ENCODE results near the gene ATP2C1. TPM values are rescaled to one million over a fixed set of nuclear protein-coding genes. Genes with fewer than 3 reads are reported as not detected.

ATP2C1 gene
- total and polyA plus RNA-seq, 2 experiments from 2014 or later: 28.1 to 75.7 TPM

GRCh38 chr3:130939753-130940152 lies 45.9 kb downstream of the ATP2C1 start:
- H3K27ac ChIP-seq (ENCODE audit: low read depth): no peak overlapping the region

More at GRCh38 chr3:130939753-130940152, 45.9 kb downstream of the ATP2C1 start:
- TF ChIP-seq JUNB (IDR thresholded peaks at IDR 0.05; ENCODE audit: unreplicated experiment) (no peak), ZNF114 (CRISPR knock-in tag; IDR thresholded peaks at IDR 0.05) (no peak), STAT1 (IDR thresholded peaks at IDR 0.05; ENCODE audit: unreplicated experiment) (no peak), NANOG (IDR thresholded peaks at IDR 0.05; ENCODE audit: borderline replicate concordance) (no peak), CREB1 (CRISPR knock-in tag; IDR thresholded peaks at IDR 0.05; ENCODE audit: low read depth) (no peak), POLR2AphosphoS5 (IDR thresholded peaks at IDR 0.05; ENCODE audit: low read depth) (no peak), EZH2 (IDR thresholded peaks at IDR 0.05; ENCODE audit: low read depth, unreplicated experiment) (no peak)
- TF ChIP-seq, protein P1, sequence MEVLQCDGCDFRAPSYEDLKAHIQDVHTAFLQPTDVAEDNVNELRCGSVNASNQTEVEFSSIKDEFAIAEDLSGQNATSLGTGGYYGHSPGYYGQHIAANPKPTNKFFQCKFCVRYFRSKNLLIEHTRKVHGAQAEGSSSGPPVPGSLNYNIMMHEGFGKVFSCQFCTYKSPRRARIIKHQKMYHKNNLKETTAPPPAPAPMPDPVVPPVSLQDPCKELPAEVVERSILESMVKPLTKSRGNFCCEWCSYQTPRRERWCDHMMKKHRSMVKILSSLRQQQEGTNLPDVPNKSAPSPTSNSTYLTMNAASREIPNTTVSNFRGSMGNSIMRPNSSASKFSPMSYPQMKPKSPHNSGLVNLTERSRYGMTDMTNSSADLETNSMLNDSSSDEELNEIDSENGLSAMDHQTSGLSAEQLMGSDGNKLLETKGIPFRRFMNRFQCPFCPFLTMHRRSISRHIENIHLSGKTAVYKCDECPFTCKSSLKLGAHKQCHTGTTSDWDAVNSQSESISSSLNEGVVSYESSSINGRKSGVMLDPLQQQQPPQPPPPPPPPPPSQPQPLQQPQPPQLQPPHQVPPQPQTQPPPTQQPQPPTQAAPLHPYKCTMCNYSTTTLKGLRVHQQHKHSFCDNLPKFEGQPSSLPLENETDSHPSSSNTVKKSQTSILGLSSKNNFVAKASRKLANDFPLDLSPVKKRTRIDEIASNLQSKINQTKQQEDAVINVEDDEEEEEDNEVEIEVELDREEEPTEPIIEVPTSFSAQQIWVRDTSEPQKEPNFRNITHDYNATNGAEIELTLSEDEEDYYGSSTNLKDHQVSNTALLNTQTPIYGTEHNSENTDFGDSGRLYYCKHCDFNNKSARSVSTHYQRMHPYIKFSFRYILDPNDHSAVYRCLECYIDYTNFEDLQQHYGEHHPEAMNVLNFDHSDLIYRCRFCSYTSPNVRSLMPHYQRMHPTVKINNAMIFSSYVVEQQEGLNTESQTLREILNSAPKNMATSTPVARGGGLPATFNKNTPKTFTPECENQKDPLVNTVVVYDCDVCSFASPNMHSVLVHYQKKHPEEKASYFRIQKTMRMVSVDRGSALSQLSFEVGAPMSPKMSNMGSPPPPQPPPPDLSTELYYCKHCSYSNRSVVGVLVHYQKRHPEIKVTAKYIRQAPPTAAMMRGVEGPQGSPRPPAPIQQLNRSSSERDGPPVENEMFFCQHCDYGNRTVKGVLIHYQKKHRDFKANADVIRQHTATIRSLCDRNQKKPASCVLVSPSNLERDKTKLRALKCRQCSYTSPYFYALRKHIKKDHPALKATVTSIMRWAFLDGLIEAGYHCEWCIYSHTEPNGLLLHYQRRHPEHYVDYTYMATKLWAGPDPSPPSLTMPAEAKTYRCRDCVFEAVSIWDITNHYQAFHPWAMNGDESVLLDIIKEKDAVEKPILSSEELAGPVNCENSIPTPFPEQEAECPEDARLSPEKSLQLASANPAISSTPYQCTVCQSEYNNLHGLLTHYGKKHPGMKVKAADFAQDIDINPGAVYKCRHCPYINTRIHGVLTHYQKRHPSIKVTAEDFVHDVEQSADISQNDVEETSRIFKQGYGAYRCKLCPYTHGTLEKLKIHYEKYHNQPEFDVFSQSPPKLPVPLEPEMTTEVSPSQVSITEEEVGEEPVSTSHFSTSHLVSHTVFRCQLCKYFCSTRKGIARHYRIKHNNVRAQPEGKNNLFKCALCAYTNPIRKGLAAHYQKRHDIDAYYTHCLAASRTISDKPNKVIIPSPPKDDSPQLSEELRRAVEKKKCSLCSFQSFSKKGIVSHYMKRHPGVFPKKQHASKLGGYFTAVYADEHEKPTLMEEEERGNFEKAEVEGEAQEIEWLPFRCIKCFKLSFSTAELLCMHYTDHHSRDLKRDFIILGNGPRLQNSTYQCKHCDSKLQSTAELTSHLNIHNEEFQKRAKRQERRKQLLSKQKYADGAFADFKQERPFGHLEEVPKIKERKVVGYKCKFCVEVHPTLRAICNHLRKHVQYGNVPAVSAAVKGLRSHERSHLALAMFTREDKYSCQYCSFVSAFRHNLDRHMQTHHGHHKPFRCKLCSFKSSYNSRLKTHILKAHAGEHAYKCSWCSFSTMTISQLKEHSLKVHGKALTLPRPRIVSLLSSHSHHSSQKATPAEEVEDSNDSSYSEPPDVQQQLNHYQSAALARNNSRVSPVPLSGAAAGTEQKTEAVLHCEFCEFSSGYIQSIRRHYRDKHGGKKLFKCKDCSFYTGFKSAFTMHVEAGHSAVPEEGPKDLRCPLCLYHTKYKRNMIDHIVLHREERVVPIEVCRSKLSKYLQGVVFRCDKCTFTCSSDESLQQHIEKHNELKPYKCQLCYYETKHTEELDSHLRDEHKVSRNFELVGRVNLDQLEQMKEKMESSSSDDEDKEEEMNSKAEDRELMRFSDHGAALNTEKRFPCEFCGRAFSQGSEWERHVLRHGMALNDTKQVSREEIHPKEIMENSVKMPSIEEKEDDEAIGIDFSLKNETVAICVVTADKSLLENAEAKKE (CRISPR knock-in tag; IDR thresholded peaks at IDR 0.05): no peak
- TF ChIP-seq, protein P2, sequence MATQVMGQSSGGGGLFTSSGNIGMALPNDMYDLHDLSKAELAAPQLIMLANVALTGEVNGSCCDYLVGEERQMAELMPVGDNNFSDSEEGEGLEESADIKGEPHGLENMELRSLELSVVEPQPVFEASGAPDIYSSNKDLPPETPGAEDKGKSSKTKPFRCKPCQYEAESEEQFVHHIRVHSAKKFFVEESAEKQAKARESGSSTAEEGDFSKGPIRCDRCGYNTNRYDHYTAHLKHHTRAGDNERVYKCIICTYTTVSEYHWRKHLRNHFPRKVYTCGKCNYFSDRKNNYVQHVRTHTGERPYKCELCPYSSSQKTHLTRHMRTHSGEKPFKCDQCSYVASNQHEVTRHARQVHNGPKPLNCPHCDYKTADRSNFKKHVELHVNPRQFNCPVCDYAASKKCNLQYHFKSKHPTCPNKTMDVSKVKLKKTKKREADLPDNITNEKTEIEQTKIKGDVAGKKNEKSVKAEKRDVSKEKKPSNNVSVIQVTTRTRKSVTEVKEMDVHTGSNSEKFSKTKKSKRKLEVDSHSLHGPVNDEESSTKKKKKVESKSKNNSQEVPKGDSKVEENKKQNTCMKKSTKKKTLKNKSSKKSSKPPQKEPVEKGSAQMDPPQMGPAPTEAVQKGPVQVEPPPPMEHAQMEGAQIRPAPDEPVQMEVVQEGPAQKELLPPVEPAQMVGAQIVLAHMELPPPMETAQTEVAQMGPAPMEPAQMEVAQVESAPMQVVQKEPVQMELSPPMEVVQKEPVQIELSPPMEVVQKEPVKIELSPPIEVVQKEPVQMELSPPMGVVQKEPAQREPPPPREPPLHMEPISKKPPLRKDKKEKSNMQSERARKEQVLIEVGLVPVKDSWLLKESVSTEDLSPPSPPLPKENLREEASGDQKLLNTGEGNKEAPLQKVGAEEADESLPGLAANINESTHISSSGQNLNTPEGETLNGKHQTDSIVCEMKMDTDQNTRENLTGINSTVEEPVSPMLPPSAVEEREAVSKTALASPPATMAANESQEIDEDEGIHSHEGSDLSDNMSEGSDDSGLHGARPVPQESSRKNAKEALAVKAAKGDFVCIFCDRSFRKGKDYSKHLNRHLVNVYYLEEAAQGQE (IDR thresholded peaks at IDR 0.05; ENCODE audit: unreplicated experiment): no peak
- H3K4me1 Mint-ChIP-seq: no peaks in the 10 kb centered on the region
- no peaks in the 10 kb centered on the region for H3K79me2 ChIP-seq (replicated peaks; ENCODE audit: insufficient read depth)
- H3K4me3 Mint-ChIP-seq: no peak overlapping the region
- H3K9me2 ChIP-seq (ENCODE audit: insufficient read depth): no peaks in the 10 kb centered on the region
- H3K36me3 ChIP-seq (ENCODE audit: insufficient read depth): peaks cover 8% of the 10 kb centered on the region; the same call in 1 of the 2 replicates
- no peaks in the 10 kb centered on the region for H3K4me1 ChIP-seq (ENCODE audit: insufficient read depth)
- ATAC-seq (no peak), DNase-seq (ENCODE audit: low spot score) (no peak)
- H4K20me1 ChIP-seq (replicated peaks; ENCODE audit: insufficient read depth): no peaks in the 10 kb centered on the region; the same call in 1 of the 2 replicates
- H3K4me3 ChIP-seq: no peak overlapping the region
- peaks cover 27% of the 10 kb centered on the region for H3K36me3 Mint-ChIP-seq (ENCODE audit: low read depth)
- H3F3A ChIP-seq (replicated peaks; ENCODE audit: low read depth): no peaks in the 10 kb centered on the region
- no peak overlapping the region for H3K4me2 ChIP-seq
- no peaks in the 10 kb centered on the region for H3K9me3 Mint-ChIP-seq
- H3K27ac Mint-ChIP-seq: no peak overlapping the region
- H3K27me3 Mint-ChIP-seq (ENCODE audit: insufficient read depth, low read depth, poor library complexity): no peaks in the 10 kb centered on the region
- H3K27me3 ChIP-seq (ENCODE audit: insufficient read depth): no peaks in the 10 kb centered on the region
- no peak overlapping the region for H2AFZ ChIP-seq

Data from GM23338 (cell line).